ENCODE measurements around the gene TMEM52B.

- TF ChIP-seq CTCF (IDR thresholded peaks at IDR 0.05) (no peak), POLR2A (IDR thresholded peaks at IDR 0.05) (no peak)
These were observed 47.9 kb downstream of the TMEM52B start for GRCh38 chr12:10226731-10227130.
